Esophagus (tissue), 2 donors: ENCODE results near the gene POU2F2. TPM values are rescaled to one million over a fixed set of nuclear protein-coding genes. Genes with fewer than 3 reads are reported as not detected.

ENCODE experiments used
- H3K27ac ChIP-seq, 2 donors: one replicate each; pipeline ENCODE4 v1.5.1; 2013; ENCODE audit warnings: low read depth in 2 of 2, mild to moderate bottlenecking in 2 of 2, inconsistent platforms in 1 of 2, low read length in 1 of 2, moderate library complexity in 1 of 2
- H3K27me3 ChIP-seq, 2 donors: one replicate each; pipeline ENCODE4 v1.6.1; 2013; ENCODE audit warnings: low read length in 2 of 2, control low read depth in 1 of 2, mild to moderate bottlenecking in 1 of 2; ENCODE audit not compliant: insufficient read depth in 2 of 2, control insufficient read depth in 1 of 2
- H3K36me3 ChIP-seq, 2 donors: one replicate each; pipeline ENCODE4 v1.6.1; 2013; ENCODE audit warnings: low read length in 1 of 2; ENCODE audit not compliant: control insufficient read depth in 2 of 2, insufficient read depth in 2 of 2
- H3K4me1 ChIP-seq, 2 donors: one replicate each; pipeline ENCODE4 v1.6.1; 2013; ENCODE audit warnings: low read length in 1 of 2; ENCODE audit not compliant: control insufficient read depth in 2 of 2, insufficient read depth in 2 of 2
- H3K4me3 ChIP-seq, 2 donors: one replicate each; pipeline ENCODE4 v1.5.1; 2013; ENCODE audit warnings: low read length in 2 of 2, mild to moderate bottlenecking in 2 of 2, low read depth in 1 of 2, moderate library complexity in 1 of 2
- H3K9me3 ChIP-seq, 2 donors: one replicate each; pipeline ENCODE4 v1.6.1; 2013; ENCODE audit warnings: mild to moderate bottlenecking in 2 of 2, low read depth in 1 of 2, low read length in 1 of 2, moderate library complexity in 1 of 2; ENCODE audit not compliant: control insufficient read depth in 2 of 2, insufficient read depth in 1 of 2
- WGBS, 2 donors: extraction: QIAGEN DNeasy Blood & Tissue Kit; methylation state at CpG; one replicate each; pipeline ENCODE4 v1.1.7; 2013; 5-methylcytosine and 5-hydroxymethylcytosine counted together
- polyA plus RNA-seq, 2 donors: library from polyadenylated mRNA; stranded (reverse); fragments of 200-250 nt; gene quantifications; one replicate each; pipeline ENCODE4 v1.2.3, GENCODE V29; 2013
- donor health status: healthy with polysubstance abuse.
- donor health status: Bipolar disorder and iron deficiency.

POU2F2 gene
- polyA plus RNA-seq, 2 donors, result 0.39 to 0.79 TPM

- Histone ChIP-seq H3K27ac (no peak overlapping the region), H3K4me3 (no peak overlapping the region), H3K9me3 (peaks cover 0 to 1% of the 10 kb centered on the region in 2 donors), H3K36me3 (no peaks in the 10 kb centered on the region), H3K27me3 (peaks cover 0 to 5% of the 10 kb centered on the region in 2 donors), H3K4me1 (peaks cover 0 to 3% of the 10 kb centered on the region in 2 donors)
- WGBS, 2 donors, result 19 to 33% methylated on average over 8 to 17 of the region's 17 CpGs
Measured at GRCh38 chr19:42150364-42150763, 18.1 kb upstream of the POU2F2 start.

- WGBS, 2 donors, result 32 to 45% methylated on average over 5 of the region's 5 CpGs
- Histone ChIP-seq H3K4me1 (peaks cover 0 to 3% of the 10 kb centered on the region in 2 donors), H3K27me3 (peaks cover 0 to 3% of the 10 kb centered on the region in 2 donors), H3K9me3 (peaks cover 0 to 1% of the 10 kb centered on the region in 2 donors), H3K27ac (no peak overlapping the region), H3K36me3 (no peaks in the 10 kb centered on the region), H3K4me3 (no peak overlapping the region)
Measured at GRCh38 chr19:42149447-42150202, 17.4 kb upstream of the POU2F2 start.

DNA sequence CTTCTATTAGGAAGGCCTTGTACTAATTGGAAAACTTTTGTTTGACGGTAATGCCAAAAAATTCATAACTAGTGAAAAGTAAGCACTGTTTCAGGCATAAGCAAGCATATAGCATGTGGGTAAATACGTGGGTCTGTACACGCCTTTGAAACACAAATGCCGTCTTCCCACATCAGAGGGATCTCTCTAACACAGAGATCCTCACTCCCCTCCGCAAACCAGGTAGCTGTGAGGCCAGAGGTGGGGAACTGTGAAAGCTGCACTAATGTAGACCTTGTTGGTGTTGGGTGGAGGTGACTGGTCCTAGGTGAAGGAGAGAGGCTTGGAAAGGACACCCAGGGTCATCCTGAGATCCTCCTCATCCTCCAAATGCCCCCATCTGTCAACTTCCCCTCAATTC lies 16.0 kb upstream of the POU2F2 start:
- Histone ChIP-seq H3K27me3 (peaks cover 0 to 3% of the 10 kb centered on the region in 2 donors), H3K9me3 (peaks cover 0 to 1% of the 10 kb centered on the region in 2 donors), H3K27ac (no peak overlapping the region), H3K4me3 (no peak overlapping the region), H3K36me3 (no peaks in the 10 kb centered on the region), H3K4me1 (peaks cover 0 to 3% of the 10 kb centered on the region in 2 donors)
- WGBS, 2 donors, result 68 to 72% methylated on average over 5 of the region's 5 CpGs

- WGBS, 2 donors, result 57 to 60% methylated on average over 14 of the region's 14 CpGs
- Histone ChIP-seq H3K27me3 (no peaks in the 10 kb centered on the region), H3K4me3 (no peak overlapping the region), H3K36me3 (no peaks in the 10 kb centered on the region), H3K27ac (no peak overlapping the region), H3K9me3 (no peaks in the 10 kb centered on the region), H3K4me1 (no peaks in the 10 kb centered on the region)
Measured at GRCh38 chr19:42143341-42144234, 11.3 kb upstream of the POU2F2 start.

GRCh38 chr19:42140125-42140754 lies 8.0 kb upstream of the POU2F2 start:
- no peaks in the 10 kb centered on the region for H3K9me3 ChIP-seq
- no peak overlapping the region for H3K27ac ChIP-seq
- H3K4me1 ChIP-seq, result no peaks in the 10 kb centered on the region
- no peaks in the 10 kb centered on the region for H3K36me3 ChIP-seq
- no peak overlapping the region for H3K4me3 ChIP-seq
- WGBS, 2 donors, result 20 to 22% methylated on average over 8 of the region's 8 CpGs
- no peaks in the 10 kb centered on the region for H3K27me3 ChIP-seq

DNA sequence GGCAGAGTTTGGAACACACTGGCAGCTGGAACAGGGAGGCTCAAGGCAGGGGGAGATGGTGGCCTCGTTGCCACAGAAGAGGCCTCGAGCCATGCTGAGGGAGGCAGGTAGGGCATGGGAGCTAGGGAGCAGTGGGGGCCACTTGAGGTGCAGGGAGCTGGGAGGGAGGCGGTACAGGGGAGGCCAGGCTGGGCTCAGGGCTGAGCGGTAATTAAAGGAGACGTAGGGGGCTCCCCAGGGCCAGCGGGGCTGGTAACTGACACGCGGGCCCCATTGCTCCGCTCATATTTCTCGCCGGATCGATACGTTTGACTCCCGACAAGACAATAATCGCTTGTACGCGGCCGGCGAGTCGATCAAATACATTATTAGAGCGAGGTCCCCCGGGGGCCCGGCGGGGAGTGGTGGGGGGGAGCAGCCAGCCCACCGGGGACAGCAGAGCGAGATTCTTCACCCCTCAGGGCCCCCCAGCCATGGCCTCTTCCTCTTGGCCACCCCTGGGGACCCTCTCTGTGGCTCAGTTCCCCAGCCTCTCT lies 2.4 kb upstream of the POU2F2 start:
- Histone ChIP-seq H3K27ac (no peak overlapping the region), H3K36me3 (no peaks in the 10 kb centered on the region), H3K4me1 (peaks cover 0 to 10% of the 10 kb centered on the region in 2 donors), H3K27me3 (peaks cover 0 to 4% of the 10 kb centered on the region in 2 donors), H3K4me3 (no peak overlapping the region), H3K9me3 (no peaks in the 10 kb centered on the region)
- 82 to 83% methylated on average over 26 of the region's 26 CpGs for WGBS, 2 donors

- Histone ChIP-seq H3K27me3 (peaks cover 0 to 4% of the 10 kb centered on the region in 2 donors), H3K4me3 (peak overlapping the region in 1 of 2 donors; percentile 1), H3K9me3 (no peaks in the 10 kb centered on the region), H3K4me1 (peaks cover 2 to 10% of the 10 kb centered on the region in 2 donors), H3K36me3 (no peaks in the 10 kb centered on the region), H3K27ac (no peak overlapping the region)
- WGBS, 2 donors, result 3 to 5% methylated on average over 37 to 46 of the region's 46 CpGs
Measured at GRCh38 chr19:42132851-42133528, 744 bp upstream of the POU2F2 start.

DNA sequence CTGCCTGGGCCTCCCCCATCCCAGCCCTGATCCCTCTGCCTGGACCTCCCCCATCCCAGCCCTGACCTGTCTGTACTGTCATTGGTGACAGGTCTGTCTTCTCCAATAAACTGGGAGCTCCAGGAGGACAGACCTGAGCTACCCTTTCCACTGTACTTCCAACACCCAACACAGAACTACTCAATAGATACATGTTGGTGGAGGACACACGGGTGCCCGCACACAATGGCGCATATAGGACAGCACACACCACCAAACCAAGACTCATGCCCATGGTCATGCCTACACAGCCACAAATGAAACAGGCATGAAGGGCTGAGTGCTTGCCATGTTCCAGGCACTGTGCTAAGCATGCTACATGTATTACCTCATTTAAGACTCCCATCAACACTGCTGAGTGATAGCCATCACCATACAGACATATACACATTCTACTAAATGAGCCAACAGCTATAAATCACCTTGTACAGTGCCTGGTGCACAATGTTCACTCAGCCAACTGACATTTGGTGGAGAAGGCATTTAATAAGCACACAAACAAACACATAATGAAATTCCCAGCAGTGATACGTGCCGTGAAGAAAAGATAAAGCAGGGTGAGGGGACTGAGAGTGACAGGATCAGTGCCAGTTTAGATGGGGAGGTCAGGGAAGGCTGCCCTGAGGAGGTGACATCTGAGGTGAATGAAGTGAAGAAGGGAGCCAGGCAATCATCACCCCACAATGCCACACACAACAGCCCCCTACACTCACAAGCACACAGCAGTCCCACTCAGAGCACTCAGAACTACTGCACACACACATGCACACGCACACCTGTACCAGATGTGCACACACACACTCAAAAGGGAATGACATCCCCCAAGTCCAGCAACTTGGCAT lies 857 bp downstream of the POU2F2 start:
- Histone ChIP-seq H3K4me3 (peak overlapping the region in 1 of 2 donors; percentile 23), H3K9me3 (no peaks in the 10 kb centered on the region), H3K27me3 (peaks cover 0 to 4% of the 10 kb centered on the region in 2 donors), H3K36me3 (no peaks in the 10 kb centered on the region), H3K27ac (no peak overlapping the region), H3K4me1 (peaks cover 2 to 10% of the 10 kb centered on the region in 2 donors)
- WGBS, 2 donors, result 65 to 74% methylated on average over 6 of the region's 6 CpGs
